Omental fat pad (tissue), 4 donors: ENCODE measurements around the gene VEZT. TPM values are rescaled to one million over a fixed set of nuclear protein-coding genes. Genes with fewer than 3 reads are reported as not detected.

Source experiments
- ATAC-seq: fragments of 150-250 bp; one replicate; pipeline ENCODE4 v1.9.1; 2016; ENCODE audit warnings: mild to moderate bottlenecking, moderate library complexity; ENCODE audit not compliant: low FRiP score
- DNase-seq: peaks from one replicate; pipeline ENCODE4 v3.0.0-alpha.2; 2019; ENCODE audit warnings: low spot score
- CTCF ChIP-seq, 3 donors: fragments of 450-650 bp; IDR thresholded peaks; one replicate each; pipeline ENCODE4 v1.5.1; 2016 to 2017; ENCODE audit warnings: antibody characterized with exemption in 3 of 3, mild to moderate bottlenecking in 3 of 3, moderate library complexity in 2 of 3
- total RNA-seq, 4 donors: library from RNA; depleted of rRNA; stranded (reverse); fragments of >200 nt; gene quantifications; one replicate each; pipeline ENCODE4 v1.1.0, GENCODE V29; 2016

Gene VEZT, protein sequence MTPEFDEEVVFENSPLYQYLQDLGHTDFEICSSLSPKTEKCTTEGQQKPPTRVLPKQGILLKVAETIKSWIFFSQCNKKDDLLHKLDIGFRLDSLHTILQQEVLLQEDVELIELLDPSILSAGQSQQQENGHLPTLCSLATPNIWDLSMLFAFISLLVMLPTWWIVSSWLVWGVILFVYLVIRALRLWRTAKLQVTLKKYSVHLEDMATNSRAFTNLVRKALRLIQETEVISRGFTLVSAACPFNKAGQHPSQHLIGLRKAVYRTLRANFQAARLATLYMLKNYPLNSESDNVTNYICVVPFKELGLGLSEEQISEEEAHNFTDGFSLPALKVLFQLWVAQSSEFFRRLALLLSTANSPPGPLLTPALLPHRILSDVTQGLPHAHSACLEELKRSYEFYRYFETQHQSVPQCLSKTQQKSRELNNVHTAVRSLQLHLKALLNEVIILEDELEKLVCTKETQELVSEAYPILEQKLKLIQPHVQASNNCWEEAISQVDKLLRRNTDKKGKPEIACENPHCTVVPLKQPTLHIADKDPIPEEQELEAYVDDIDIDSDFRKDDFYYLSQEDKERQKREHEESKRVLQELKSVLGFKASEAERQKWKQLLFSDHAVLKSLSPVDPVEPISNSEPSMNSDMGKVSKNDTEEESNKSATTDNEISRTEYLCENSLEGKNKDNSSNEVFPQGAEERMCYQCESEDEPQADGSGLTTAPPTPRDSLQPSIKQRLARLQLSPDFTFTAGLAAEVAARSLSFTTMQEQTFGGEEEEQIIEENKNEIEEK
- total RNA-seq: 10 to 100 TPM; 57.3 to 75.8 (median 64.0) TPM

- DNase-seq: peak; percentile 86
- peak; percentile 98 for ATAC-seq
- no peak for TF ChIP-seq CTCF (IDR thresholded peaks at IDR 0.05)
Observed at GRCh38 chr12:95217377-95218149, at the start of gene VEZT, which contains the start of gene FGD6. Gene VEZT, plus strand, starts transcription at chr12:95217807. Its CDS starts 44 bp downstream, at chr12:95217851. Gene FGD6, minus strand, starts transcription at chr12:95217467. Its CDS starts 227 bp downstream, at chr12:95217240.

DNA sequence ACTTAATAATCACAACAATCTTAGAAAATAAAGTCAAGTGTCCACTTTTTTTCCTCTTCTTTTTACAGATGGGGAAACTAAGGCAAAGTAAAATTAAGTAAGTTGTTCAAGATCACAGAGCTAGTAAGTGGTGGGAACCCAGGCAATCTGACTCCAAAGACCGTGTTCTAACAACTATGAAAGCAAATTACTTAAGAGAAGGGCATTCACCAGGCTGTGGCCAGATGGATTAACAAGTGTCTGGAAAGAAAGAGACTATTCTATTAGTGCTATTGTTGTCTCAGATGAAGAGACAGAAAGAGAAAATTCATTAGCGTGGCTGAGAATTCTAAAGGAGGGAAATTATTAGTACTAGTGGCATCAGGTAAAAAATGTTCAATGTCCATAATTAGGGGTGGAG lies 48.9 kb upstream of the VEZT start:
- ATAC-seq (no peak), DNase-seq (no peak)
- no peak for TF ChIP-seq CTCF (IDR thresholded peaks at IDR 0.05)

DNA sequence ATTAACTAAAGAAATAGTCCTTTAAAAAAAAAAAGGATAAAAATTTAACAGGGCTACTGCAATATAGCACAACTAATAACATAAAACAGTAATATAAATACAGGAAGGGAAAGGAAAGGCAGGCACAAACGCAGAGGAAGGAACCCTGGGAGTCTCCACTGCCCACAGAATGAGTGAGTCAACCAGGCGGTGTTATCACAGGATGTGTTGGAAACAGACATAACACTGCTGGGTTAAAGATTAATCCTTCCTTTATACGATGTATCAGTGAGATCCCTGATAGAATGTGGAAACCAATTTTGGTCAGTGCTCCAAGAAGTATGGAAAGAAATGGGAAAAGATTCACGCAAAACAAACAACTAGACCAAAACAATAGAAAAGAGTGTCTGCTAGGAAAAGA lies 48.2 kb upstream of the VEZT start:
- no peak for TF ChIP-seq CTCF (IDR thresholded peaks at IDR 0.05)
- DNase-seq (no peak), ATAC-seq (peak; percentile 59)

- ATAC-seq (peak; percentile 90), DNase-seq (peak; percentile 52)
- TF ChIP-seq CTCF (IDR thresholded peaks at IDR 0.05): no peak
Observed at GRCh38 chr12:95173392-95174251, 44.0 kb upstream of the VEZT start.

DNA sequence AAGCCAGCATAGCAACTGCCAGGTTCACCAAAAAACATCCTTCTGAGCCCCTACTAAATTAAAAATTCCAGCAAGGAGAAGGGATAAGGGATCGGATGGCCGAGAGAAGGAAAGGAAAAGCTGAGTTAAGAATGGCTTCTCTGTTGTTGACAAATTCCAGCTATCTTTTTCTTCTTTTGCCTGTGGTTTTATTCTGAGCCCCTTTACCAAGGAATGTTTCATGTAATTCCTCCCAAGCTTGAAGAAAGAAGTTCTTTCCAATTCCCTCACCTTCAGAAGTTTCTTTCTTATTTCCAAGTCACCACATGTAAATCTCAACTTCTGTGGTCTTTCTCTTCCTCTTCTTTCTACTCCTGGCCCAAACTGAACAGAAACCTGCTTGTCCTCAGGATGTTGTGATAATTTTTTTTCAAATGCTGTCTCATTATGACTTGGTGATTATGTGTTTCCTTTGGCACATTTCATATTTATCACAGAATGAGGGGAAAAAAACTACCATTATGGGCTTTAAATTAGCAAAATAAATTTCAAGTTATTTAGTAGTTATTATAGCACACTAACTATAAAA lies 40.3 kb upstream of the VEZT start:
- no peak for ATAC-seq
- no peak for DNase-seq

More for the DNA sequence above, 40.3 kb upstream of the VEZT start:
- no peak for TF ChIP-seq CTCF (IDR thresholded peaks at IDR 0.05)
